Measurements from ENCODE around the gene NRCAM.
A peak's percentile ranks its signal among the peaks of the same experiment; 100 is the strongest.

The NRCAM gene

DNA sequence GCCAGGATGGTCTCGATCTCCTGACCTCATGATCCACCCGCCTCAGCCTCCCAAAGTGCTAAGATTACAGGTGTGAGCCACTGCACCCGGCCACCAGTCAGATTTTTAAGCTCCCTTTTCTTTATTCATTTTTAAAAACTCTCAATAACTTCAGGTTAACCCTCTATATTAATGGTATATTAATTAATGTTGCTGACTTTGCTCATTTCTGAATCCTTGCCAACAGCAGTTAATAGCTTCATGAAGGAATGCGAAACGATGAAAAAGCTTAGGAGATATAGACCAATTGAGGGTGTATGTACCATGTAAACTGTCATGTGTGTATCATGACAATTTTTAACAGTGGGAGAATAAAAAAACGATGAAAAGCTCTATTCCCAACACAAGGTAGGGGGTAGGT, 42.2 kb upstream of the NRCAM start:
- Histone ChIP-seq H3K4me3 (ENCODE audit: severe bottlenecking) (no peak overlapping the region), H3K27me3 (ENCODE audit: insufficient read depth, poor library complexity, severe bottlenecking) (no peaks in the 10 kb centered on the region), H3K4me1 (ENCODE audit: insufficient read depth, poor library complexity, severe bottlenecking) (no peaks in the 10 kb centered on the region), H3K36me3 (ENCODE audit: low read depth) (peaks cover 41% of the 10 kb centered on the region), H3K27ac (ENCODE audit: poor library complexity, severe bottlenecking) (no peak overlapping the region), H3K9me3 (ENCODE audit: severe bottlenecking) (no peaks in the 10 kb centered on the region)
- no peak for DNase-seq (ENCODE audit: low spot score)
- no peak for ATAC-seq (ENCODE audit: low read depth)
- no peak for TF ChIP-seq CTCF (IDR thresholded peaks at IDR 0.05; ENCODE audit: poor library complexity, severe bottlenecking)

DNA sequence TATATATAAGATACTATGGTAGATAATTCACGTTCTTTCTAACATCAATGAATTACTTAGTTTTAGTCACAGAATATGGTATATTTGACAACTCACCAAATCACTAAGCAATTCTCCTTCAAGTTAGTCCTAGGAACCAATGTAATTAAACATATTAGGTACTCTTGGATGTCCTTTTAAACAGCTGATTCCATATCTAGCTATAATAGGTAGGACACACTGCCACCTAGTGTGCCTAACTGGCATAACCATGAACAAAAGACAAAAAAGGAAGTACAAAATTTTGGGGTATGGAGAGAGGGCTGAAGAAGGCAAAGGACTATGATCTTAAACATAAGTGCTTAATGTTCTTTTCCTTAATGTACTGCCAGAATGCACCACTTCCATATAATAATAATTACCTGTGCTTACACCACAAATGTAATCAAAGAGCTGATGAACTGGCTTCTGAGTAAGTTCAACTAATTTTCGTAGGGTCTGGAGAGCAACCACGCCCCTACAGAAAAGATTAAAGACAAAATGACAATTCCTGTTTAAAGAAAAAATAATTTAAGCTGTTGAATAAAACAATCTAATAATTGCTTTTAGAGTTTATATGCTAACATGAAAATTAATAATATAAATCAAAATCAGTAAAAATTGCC, 41.0 kb upstream of the NRCAM start:
- peaks cover 41% of the 10 kb centered on the region for H3K36me3 ChIP-seq (ENCODE audit: low read depth)
- no peak overlapping the region for H3K4me3 ChIP-seq (ENCODE audit: severe bottlenecking)
- no peaks in the 10 kb centered on the region for H3K4me1 ChIP-seq (ENCODE audit: insufficient read depth, poor library complexity, severe bottlenecking)
- no peak for DNase-seq (ENCODE audit: low spot score)
- H3K27ac ChIP-seq (ENCODE audit: poor library complexity, severe bottlenecking) = no peak overlapping the region
- H3K27me3 ChIP-seq (ENCODE audit: insufficient read depth, poor library complexity, severe bottlenecking) = no peaks in the 10 kb centered on the region
- peak; percentile 93 for TF ChIP-seq CTCF (IDR thresholded peaks at IDR 0.05; ENCODE audit: poor library complexity, severe bottlenecking)
- H3K9me3 ChIP-seq (ENCODE audit: severe bottlenecking) = no peaks in the 10 kb centered on the region
- ATAC-seq (ENCODE audit: low read depth) = peak; percentile 38; the same call in 1 of the 3 replicates

GRCh38 chr7:108492742-108493141, 36.5 kb upstream of the NRCAM start:
- H3K36me3 ChIP-seq (ENCODE audit: low read depth) = peaks cover 44% of the 10 kb centered on the region
- H3K27me3 ChIP-seq (ENCODE audit: insufficient read depth, poor library complexity, severe bottlenecking) = no peaks in the 10 kb centered on the region
- DNase-seq (ENCODE audit: low spot score) (no peak), ATAC-seq (ENCODE audit: low read depth) (no peak)
- no peaks in the 10 kb centered on the region for H3K9me3 ChIP-seq (ENCODE audit: severe bottlenecking)
- no peak overlapping the region for H3K27ac ChIP-seq (ENCODE audit: poor library complexity, severe bottlenecking)
- no peak for TF ChIP-seq CTCF (IDR thresholded peaks at IDR 0.05; ENCODE audit: poor library complexity, severe bottlenecking)
- no peaks in the 10 kb centered on the region for H3K4me1 ChIP-seq (ENCODE audit: insufficient read depth, poor library complexity, severe bottlenecking)
- H3K4me3 ChIP-seq (ENCODE audit: severe bottlenecking) = no peak overlapping the region

GRCh38 chr7:108488768-108489538, 32.7 kb upstream of the NRCAM start:
- TF ChIP-seq CTCF (IDR thresholded peaks at IDR 0.05; ENCODE audit: poor library complexity, severe bottlenecking) = no peak
- no peak for ATAC-seq (ENCODE audit: low read depth)
- no peak overlapping the region for H3K4me3 ChIP-seq (ENCODE audit: severe bottlenecking)

GRCh38 chr7:108487646-108488045, 31.4 kb upstream of the NRCAM start:
- Histone ChIP-seq H3K4me3 (ENCODE audit: severe bottlenecking) (no peak overlapping the region), H3K9me3 (ENCODE audit: severe bottlenecking) (no peaks in the 10 kb centered on the region), H3K36me3 (ENCODE audit: low read depth) (peaks cover 35% of the 10 kb centered on the region), H3K27ac (ENCODE audit: poor library complexity, severe bottlenecking) (no peak overlapping the region), H3K4me1 (ENCODE audit: insufficient read depth, poor library complexity, severe bottlenecking) (no peaks in the 10 kb centered on the region), H3K27me3 (ENCODE audit: insufficient read depth, poor library complexity, severe bottlenecking) (no peaks in the 10 kb centered on the region)
- no peak for ATAC-seq (ENCODE audit: low read depth)
- TF ChIP-seq CTCF (IDR thresholded peaks at IDR 0.05; ENCODE audit: poor library complexity, severe bottlenecking) = no peak
- no peak for DNase-seq (ENCODE audit: low spot score)

More at GRCh38 chr7:108488768-108489538, 32.7 kb upstream of the NRCAM start:
- Histone ChIP-seq H3K27me3 (ENCODE audit: insufficient read depth, poor library complexity, severe bottlenecking) (no peaks in the 10 kb centered on the region), H3K9me3 (ENCODE audit: severe bottlenecking) (no peaks in the 10 kb centered on the region), H3K27ac (ENCODE audit: poor library complexity, severe bottlenecking) (no peak overlapping the region), H3K4me1 (ENCODE audit: insufficient read depth, poor library complexity, severe bottlenecking) (no peaks in the 10 kb centered on the region), H3K36me3 (ENCODE audit: low read depth) (peaks cover 27% of the 10 kb centered on the region)
- no peak for DNase-seq (ENCODE audit: low spot score)

All from RWPE2 (cell line).